Activated T-helper 9 cell treated with anti-CD3 and anti-CD28 coated beads, Interleukin-2, amount 50 U/mL, for 16 hours (primary cell): ENCODE data around the gene OR9Q1.
"Not testable (repeated sequence)": the region's sequence is repeated elsewhere in the genome, so short reads cannot be mapped to it uniquely, and the experiment has no call there.

Experiments used
- DNase-seq: peaks from one replicate; pipeline ENCODE4 v3.0.0-alpha.2; 2020; ENCODE audit warnings: low read depth

OR9Q1 gene, protein sequence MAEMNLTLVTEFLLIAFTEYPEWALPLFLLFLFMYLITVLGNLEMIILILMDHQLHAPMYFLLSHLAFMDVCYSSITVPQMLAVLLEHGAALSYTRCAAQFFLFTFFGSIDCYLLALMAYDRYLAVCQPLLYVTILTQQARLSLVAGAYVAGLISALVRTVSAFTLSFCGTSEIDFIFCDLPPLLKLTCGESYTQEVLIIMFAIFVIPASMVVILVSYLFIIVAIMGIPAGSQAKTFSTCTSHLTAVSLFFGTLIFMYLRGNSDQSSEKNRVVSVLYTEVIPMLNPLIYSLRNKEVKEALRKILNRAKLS

DNA sequence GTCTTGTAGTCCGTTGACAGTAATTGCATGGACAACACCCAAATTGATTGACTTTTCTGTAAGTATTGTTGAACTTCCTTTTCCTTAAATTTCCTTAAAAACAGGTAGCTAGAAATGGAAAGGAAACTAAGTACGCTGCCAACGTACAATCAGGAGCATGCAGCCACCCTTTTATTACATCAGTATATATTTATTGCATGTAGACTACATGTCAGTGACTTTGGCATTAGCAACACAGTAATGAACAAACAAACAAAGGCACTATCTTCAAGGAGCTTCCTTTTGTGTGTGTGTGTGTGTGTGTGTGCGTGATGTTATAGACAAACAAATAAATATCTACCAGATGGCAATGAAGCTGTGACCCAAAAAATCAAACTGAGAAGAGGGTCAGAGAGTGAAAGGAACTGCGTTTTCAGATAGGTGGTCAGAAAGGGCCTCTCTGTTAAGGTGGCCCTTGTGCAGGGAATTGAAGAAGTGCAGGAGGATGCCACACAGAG is at the start of gene OR9Q1:
Gene OR9Q1 (plus strand): TSS at position 447 of the 497 bp plus-strand sequence. CDS start 155,564 bp downstream, outside the sequence.
- no peak for DNase-seq

DNA sequence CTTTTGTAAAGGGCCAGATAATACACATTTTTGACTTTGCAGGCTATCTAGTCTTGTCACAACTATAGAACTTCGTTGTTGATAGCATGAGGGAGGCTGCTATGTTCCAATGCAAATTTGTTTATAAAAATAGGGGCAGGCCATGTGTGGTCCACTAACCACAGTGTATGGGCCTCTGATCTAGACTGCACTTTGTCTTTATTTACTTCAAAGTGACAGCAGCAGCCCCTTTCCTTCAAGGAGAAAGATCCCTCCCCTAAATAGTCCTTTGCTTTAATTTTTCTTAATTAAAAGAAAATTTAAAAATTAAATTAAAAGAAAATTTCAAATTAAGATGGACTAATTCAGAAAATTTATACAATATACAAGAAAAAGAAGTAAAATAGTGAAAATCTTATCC is 49.5 kb upstream of the OR9Q1 start:
- DNase-seq: no peak

DNA sequence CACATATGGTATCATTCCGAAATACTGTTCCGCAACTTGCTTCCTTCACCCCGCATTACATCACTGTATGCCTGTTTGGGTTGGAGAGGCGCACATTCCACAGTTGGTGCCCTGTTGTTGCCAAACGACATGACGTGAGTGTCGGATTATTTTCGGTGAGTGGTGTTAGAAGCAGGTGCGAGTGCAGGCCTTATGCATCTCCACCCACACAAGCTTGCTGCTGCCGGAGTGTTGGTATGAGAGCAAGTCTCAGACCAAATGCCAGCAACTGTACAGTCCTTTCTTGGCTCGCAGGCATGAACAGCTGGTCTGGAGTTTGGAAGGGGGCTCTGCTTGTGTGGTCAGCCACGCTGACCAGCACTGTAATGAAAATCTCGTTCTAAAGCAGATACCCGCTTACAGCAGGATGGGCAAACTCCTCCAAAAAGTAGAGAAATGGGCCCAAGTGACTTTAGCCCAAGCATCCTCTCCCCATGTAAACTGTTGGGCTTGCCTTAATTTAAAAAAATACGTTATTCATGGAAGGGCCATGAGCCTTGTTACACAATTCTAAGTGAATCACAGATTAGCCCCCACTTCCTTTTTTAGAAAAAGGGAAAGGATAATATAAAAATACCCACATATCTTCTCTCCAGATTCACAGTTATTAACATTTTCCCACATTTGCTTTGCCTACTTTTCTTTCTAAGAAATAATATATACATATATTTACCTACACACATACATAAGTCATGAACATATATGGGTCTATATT is 48.7 kb upstream of the OR9Q1 start:
- DNase-seq: no peak

DNA sequence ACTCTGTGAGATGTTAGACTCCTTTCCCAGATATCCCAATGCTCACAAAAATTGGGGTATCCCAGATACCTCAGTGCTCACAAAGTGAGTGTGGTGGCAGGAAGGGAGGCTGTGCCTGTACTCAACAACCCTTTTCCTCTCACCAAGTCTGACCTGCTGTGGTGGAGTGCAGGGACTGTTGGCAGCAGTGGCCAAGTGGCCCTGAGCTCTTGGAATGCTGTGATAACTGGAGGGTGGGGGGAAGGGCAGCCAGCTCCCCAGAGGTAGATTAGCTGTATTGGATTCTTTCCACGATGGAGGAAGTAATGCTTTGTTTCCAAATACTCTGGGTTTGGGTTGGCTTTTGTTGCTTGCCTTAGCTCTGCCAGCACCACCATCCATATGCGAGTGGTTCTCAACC is 46.0 kb upstream of the OR9Q1 start:
- DNase-seq: no peak

DNA sequence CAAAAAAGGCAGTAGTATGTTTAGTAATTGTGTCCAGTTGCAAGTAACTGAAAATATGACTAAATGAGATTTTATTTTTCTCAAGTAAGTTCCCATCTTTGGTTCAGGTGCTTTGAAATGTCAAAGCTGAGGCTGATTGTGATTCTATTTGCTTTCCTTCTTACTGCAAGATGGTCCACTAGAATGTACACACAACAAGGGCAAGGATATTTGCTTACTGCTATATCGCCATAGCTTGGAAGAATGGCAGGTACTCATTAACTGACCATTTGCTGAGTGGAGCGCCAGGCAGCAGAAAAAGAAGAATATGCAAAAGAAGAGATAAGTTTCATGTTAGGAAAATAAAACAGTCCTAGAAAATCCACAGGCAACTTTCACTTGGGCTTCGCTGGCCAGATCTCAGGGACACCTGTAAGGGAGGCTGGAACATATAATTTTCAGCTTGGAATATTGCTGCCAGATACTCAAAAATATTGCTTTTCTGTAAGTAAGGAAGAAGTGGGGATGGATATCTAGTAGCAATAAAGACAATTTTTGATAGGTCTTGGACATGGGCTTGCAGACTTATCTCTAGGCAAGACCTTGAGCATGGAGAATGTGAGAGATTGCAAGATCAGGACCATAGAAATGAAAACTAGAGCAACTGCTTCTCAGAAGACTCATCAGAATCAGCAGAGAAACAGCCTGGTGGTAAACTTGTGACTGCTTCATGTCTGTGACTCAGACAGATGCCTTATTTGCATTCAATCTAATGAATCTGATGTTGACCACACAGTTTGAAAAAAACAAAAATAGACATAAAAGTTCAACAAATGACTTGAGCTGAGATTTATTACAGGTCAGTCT is 44.8 kb upstream of the OR9Q1 start:
- no peak for DNase-seq

DNA sequence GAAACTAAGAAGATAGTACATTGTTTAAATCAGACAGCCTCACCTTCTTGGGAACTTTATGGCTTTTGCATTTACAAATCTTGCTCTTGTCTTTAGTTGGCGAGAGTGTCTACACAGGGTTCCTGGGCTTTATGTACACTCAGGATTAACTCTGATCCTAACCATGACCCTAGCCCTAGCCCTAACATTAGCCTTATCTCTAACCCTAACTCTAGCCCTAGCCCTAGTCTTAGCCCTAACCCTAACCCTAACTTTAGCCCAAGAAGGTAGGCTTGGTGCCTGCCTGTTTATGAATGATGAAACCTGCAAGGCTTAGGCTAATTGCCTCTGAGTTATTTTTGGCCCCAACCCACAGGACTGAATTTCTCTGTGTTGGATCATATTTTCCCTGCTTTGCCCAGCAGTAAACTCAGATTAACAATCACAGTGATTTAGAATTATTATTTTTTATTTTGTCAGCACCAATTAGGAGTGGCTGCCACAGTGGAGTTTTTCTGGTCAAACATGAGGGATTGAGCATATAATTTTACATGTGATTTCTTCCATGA is 44.1 kb upstream of the OR9Q1 start:
- no peak for DNase-seq

DNA sequence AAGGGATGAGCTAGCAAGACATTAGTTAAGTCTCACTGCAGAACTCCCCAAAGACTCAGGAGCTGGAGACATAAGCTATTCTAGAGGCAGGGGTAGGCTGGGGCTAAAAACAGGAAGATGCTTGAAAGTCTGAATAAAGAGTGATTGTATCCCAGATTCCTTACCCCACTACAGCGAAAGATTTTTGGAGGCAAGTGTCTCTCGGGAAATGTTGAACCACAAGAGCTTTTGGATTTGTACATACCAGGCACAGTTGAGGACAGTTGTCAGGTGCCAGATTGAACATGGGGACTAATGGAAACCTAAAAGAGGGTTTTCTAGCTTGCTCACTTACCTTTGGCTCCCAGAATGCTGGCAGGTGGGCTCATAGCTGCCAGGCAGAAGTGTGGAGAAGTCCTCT is 43.5 kb upstream of the OR9Q1 start:
- no peak for DNase-seq

DNA sequence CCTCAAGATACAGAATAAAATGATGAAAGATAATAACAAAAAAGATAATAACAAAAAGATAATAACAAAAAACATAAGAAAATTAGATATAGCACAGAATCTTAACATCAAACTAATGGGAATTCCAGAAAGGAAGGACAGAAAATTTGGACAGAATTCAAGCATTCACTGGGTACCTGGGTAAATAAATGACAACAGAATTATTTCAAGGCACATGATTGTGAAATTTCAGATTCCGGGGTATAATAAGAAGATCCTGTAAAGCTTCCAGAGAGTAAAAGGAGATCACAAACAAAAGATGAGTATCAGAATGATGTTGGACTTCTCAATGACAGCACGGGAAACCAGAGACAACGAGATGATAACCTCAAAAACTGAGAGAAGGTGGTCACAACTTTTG is 42.1 kb upstream of the OR9Q1 start:
- no peak for DNase-seq

DNA sequence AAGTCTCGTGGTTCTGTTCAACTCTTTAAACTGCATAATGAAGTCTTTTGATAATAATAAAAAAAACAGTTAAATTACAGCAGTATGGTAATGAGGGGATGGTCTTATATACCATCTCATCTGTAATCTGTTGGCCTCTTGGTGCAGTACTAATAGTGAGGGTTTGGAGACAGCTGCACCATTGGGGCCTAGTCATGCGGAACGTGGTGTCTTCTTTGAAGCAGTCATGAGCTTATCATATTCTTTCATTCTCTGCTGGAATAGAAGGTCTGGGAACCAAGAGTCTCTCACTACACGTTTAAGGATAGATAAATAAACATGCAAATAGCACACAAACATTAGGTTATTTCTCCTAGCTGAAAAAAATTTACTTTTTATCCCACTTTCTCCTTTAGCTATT is 40.9 kb upstream of the OR9Q1 start:
- no peak for DNase-seq

DNA sequence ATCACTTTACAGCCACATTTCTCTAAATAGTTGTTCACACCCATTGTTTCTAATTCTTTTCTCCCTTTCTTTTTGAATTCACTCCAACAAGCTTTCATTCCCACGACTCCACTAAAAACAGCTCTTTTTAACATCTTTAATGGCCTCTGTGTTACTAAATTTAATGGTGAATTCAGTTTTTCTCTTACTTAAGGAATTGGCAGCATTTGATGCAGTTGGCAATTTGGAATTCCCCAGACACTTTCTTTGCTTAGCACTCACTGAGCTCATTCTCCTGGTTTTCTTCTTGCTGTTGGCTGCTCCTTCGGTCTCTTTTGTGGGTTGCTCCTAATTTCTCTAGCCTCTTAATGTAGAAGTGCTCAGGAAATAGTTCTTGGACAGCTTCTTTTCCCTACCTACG is 40.5 kb upstream of the OR9Q1 start:
- DNase-seq: no peak

DNA sequence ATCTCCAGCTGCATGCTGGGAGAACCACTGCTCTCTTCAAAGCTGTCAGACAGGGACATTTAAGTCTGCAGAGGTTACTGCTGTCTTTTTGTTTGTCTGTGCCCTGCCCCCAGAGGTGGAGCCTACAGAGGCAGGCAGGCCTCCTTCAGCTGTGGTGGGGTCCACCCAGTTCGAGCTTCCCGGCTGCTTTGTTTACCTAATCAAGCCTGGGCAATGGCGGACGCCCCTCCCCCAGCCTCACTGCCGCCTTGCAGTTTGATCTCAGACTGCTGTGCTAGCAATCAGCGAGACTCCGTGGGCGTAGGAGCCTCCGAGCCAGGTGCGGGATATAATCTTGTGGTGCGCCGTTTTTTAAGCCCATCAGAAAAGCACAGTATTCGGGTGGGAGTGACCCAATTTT is 24.2 kb upstream of the OR9Q1 start:
- not testable (repeated sequence) for DNase-seq

DNA sequence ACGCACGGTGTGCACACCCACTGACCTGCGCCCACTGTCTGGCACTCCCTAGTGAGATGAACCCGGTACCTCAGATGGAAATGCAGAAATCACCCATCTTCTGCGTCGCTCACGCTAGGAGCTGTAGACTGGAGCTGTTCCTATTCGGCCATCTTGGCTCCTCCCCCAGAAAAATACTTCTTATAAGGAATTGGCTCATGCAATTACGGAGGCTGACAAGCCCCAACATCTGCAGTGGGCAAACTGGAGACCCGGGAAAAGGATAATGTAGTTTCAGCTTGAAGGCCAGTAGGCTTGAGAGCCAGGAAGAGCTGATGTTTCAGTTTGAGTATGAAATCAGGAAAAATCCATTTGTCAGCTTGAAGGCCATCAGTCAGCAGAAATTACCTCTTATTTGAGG is 23.7 kb upstream of the OR9Q1 start:
- DNase-seq: not testable (repeated sequence)

DNA sequence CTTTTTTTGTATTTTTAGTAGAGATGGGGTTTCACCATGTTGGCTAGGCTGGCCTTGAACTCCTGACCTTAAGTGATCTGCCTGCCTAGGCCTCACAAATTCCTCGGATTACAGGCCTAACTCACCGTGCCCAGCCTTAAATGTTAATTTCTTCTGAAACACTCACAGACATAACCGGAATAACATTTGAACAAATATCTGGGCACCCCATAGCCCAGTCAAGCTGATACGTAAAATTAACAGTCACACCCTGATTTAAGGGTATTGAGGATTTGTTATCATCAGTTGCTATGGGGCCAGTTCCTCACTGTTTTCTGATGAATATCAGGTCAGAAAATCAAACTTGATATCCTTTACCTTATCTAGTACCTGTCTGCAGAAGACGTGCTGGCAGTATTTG is 23.0 kb upstream of the OR9Q1 start:
- no peak for DNase-seq

DNA sequence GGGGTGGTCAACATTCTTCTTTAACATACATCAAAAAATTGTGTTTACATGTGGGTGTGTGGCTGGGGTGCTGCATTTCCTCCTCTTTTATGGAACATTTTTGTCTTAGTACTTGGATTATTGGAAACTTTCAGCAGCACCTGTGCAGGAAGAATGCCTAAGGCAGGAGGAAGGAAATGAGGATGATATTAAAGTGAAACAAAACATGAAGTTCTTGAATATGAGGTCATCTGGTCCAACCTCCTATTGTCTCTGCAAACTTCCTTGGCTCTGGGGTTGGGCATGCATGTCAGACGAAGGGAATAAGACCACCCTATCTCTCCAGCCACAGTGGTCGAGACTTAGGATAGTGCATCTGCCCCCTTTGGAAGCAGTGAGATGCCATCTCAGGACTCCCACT is 20.6 kb upstream of the OR9Q1 start:
- DNase-seq: no peak

DNA sequence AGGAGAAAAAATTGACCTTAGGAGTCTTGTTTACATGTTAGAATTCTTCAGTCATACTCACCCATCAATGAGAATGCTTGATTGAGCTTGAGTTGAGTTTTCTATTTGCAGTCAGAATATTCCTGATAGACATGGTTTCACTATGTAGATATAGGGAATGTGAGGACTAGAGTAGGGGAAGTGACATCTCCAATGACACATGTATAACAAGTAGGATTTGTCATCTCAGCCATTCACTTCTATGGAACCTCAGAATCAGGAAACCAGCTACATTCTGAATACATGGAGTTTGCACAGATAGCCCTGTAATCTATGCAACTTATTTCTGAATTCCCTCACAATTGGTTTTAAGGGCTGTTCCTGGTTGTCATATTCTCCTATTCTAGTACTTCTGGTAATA is 20.1 kb upstream of the OR9Q1 start:
- DNase-seq: no peak

DNA sequence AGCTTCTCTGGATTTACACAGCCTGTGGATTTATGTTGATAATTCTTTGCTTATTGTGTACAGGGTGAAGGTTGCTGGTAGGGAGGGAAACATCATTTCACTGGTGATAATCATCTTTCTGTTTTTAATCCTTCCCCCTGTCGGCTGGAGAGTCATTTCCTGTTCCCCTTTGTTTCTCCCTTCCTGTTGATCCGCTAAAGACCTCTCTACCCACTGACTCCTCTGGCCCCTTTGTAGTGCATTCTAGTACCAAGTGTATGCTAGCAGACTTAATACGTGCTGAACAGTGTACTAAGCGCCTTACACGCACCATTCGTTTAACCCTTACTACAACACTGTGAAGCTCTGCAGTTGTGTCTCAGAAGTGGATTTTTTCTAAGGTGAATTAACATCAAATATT is 19.0 kb upstream of the OR9Q1 start:
- DNase-seq: no peak

DNA sequence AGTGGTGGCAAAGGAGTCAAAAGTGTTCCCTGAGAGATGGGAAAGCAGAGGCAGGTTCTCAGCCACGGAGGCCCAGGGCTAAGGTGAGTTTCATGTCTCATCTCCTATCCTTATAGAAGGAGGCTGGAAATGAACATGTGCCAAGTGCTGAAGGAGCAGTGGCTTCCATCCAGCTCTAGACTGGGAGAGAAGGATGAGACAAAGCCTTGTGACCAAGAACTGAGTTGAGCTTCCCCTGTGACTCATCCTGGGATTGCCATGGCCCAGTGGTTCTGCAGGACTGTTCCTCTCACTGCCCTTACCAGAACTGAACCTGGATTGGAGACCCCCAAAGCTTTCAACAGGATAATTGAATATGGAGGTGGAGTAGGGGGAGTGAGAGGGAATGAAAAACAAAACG is 16.7 kb upstream of the OR9Q1 start:
- DNase-seq: no peak

DNA sequence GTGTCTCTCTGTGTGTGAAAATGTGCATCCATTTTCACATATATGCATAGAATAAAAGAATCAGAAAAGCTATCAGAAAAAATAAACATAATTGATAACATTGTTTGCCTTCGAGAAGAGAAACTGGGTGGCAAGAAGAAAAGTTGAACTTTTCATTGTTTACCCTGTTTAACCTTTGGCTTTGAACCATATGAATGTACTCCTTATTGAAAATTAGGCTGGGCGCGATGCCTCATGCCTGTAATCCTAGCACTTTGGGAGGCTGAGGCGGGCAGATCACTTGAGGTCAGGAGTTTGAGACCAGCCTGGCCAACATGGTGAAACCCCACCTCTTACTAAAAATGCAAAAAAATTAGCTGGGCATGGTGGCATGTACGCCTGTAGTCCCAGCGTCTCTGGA is 11.9 kb upstream of the OR9Q1 start:
- no peak for DNase-seq

DNA sequence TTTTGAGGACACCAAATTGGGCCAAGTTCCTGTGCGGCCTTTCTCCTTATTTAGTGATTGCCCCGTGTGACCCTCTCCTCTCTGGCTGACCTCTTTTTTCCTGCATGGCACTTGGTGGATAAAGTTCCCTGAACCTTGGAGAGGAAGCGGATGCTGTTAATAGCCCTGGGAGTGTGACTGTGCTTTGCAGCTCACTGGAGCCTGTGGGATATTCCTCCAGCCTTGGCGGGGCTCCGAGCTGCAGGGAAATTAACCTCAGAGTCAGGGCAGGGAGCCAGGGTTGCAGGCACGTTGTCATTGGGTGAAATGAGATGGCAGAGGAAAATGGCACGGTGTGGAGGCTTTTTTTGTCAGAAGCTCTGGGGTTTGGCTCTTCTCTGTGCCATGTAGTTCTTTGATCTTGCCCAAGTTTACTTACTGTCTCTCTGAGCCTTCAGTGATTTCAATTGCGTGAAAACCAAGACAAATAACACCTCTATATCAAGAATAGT is 965 bp downstream of the OR9Q1 start:
- DNase-seq: no peak

DNA sequence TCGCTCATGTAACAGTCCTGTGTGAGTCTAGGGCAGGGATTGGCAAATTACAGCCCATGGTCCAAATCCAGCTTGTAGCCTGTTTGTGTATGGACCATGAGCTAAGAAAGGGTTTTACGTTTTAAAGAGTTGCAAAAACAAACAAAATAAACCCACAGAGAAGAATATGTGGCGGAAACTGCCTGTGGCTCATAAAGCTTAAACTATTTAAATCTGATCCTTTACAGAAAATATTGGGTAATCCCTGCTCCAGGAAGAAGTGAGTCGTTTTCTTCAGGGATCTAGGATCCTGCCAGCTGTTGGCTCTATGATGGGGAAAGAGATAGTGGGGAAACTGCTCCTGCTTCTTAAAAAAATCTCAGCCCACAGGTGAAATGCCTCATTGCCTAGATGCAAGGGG is 3.7 kb downstream of the OR9Q1 start:
- DNase-seq: no peak

DNA sequence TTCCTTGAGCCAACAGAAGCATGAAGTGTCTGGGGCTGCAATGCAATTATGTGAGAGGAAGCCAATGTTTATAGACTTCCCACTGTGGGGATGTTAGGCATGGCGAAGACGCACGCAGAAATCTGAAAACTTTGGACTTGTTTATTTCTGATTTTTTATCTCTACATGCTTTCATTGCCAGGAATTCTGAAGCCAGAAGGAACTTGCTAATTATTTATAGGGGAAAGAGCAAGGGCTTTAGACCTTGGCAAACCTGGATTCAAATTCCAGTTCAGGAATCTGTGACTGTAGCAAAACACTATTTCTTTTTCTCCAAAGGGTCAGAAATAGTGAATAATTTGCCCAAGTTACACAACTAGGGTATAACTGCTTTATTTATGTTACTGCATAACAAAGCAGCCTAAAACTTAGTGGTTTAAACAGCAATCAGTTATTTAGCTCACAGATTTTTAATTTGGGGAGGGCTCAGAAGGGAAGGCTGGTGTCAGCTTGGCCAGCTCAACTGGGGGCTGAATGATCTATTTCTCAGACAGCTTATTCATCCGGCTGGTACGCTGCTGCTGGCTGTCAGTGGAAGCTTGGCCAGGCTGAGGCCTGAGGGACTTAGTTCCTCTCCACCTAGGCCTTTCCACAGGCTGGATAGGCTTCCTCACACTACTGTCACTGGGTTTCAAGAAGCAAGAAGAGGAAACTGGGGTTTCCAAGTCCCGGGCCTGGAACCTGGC is 5.2 kb downstream of the OR9Q1 start:
- no peak for DNase-seq

DNA sequence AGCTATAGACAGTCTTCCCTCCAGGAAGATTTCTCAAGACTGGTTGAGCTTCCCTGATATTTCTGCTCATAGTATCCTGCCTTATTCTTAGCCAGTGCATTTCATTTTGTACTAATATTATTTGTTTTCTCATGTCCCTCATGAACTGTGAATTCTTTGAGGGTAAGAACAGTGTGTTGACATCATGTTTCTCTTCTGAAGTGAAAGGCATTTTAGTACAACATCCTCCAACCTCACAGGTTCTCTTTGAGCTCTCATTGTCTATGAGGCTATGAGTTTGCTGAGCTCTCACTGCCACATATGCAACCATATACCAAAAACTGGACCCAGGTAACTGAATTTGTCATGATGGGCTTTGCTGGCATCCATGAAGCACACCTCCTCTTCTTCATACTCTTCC is 7.0 kb downstream of the OR9Q1 start, which contains the start of gene OR6Q1:
Gene OR6Q1 (plus strand): TSS at position 301 of the 400 bp plus-strand sequence. CDS start 0 bp downstream, at position 301.
- DNase-seq: no peak
